ENCODE data around the gene CHD6. TPM values are rescaled to one million over a fixed set of nuclear protein-coding genes. Genes with fewer than 3 reads are reported as not detected.

The CHD6 gene, protein sequence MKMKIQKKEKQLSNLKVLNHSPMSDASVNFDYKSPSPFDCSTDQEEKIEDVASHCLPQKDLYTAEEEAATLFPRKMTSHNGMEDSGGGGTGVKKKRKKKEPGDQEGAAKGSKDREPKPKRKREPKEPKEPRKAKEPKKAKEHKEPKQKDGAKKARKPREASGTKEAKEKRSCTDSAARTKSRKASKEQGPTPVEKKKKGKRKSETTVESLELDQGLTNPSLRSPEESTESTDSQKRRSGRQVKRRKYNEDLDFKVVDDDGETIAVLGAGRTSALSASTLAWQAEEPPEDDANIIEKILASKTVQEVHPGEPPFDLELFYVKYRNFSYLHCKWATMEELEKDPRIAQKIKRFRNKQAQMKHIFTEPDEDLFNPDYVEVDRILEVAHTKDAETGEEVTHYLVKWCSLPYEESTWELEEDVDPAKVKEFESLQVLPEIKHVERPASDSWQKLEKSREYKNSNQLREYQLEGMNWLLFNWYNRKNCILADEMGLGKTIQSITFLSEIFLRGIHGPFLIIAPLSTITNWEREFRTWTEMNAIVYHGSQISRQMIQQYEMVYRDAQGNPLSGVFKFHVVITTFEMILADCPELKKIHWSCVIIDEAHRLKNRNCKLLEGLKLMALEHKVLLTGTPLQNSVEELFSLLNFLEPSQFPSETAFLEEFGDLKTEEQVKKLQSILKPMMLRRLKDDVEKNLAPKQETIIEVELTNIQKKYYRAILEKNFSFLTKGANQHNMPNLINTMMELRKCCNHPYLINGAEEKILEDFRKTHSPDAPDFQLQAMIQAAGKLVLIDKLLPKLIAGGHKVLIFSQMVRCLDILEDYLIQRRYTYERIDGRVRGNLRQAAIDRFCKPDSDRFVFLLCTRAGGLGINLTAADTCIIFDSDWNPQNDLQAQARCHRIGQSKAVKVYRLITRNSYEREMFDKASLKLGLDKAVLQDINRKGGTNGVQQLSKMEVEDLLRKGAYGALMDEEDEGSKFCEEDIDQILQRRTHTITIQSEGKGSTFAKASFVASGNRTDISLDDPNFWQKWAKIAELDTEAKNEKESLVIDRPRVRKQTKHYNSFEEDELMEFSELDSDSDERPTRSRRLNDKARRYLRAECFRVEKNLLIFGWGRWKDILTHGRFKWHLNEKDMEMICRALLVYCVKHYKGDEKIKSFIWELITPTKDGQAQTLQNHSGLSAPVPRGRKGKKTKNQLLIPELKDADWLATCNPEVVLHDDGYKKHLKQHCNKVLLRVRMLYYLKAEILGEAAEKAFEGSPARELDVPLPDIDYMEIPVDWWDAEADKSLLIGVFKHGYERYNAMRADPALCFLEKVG (N-terminal part only)
- 19.7 and 30.2 TPM in 2 replicates for total RNA-seq (2014; rRNA removed; shearing (Covaris generic))

DNA sequence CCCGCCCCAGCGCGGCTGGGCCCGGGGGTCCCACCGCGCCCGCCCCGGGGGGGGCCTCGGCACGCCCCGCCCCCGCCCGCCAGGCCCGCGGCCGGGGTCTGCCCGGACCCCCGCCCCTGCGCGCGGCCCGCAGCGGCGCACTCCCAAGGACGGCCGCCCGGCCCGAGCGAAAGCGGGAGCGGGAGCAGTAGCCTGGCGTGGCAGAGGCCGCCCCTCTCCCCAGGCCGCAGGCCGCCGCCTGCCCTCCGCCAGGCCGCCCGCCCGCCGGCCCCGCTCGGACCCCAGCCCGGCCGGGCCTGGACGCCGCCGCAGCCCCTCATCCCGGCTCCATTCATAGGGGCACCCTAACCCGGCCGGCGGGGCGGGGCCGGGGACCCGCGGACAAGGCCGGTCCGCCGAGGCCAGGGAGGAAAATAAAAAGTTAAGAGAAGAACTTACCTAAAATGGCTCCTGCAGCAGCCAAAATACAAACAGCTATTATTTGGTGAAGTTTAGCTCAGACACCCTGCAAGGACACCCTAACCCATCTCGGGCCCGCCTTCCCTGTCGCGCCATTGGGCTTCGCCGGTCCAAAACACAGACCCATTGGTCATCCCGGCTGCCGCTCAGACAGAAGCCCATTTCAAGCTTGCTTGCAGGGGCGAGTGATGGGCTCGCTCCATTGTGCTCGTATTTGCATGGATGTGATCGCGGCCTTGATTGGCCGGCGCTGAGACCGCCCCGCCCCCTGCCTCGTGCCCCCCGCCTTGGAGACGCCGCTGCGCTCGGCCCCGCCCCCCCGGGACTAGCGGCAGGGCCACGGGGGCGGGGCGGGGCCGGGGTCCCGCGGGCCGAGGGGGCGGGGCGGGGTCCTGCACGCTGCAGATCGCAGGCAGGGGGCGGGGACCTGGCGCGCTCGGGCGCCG is at the start of gene CHD6:
CHD6 (minus strand) TSS at position 476 of the 905 bp plus-strand sequence. CDS start 67,040 bp downstream, outside the sequence.
- H3K4me3 ChIP-seq (ENCODE audit: insufficient read depth, low read depth, low read length) = peak within 1 kb of the TSS; percentile 81
- no peaks in the 10 kb centered on the region for H3K36me3 ChIP-seq (replicated peaks; ENCODE audit: control insufficient read depth, insufficient read depth, low read length)
- no peaks in the 10 kb centered on the region; the same call in 1 of the 2 replicates for H3K27me3 ChIP-seq (ENCODE audit: control insufficient read depth, insufficient read depth, low read length)
- DNase-seq = peak; percentile 98

DNA sequence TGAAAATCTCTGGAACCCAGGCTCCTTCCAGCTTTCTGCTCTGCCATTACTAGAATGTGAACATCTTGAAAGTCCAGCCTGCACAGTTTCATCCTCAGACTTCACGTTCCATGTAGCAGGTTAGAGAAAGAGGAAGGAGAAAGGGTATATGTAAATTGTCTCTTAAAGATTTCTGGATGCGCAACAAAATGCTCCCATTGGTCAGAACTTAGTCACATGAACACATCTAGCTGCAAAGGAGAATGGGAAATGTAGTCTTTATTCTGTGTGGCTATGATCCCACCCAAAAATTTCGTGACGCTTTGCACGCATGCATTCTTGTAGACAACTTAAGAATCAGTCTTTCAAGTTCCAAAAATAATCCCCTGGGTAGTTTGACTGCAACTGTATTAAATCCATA is 46.4 kb upstream of the CHD6 start:
- Histone ChIP-seq H3K36me3 (replicated peaks; ENCODE audit: control insufficient read depth, insufficient read depth, low read length) (no peaks in the 10 kb centered on the region), H3K27me3 (ENCODE audit: control insufficient read depth, insufficient read depth, low read length) (no peaks in the 10 kb centered on the region), H3K4me3 (ENCODE audit: insufficient read depth, low read depth, low read length) (no peak overlapping the region)
- peak; percentile 33 for DNase-seq

DNA sequence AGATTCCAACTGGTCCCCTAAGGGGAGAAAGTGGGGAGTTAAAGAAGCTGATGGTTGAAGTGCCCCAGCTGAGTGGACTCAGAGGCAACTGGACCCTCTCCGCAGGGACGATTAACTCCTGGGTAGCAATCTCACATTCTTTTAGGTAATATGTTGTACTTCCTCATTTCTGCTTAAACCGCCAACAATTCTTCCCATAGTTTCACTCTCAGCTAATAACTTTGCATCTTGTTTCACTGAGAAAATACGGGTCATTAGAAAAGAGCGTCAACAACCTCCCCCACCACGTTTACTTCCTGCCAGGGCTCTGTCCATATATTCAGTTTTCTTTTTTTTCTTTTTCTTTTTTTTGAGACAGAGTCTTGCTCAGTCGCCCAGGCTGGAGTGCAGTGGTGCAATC is 39.5 kb upstream of the CHD6 start:
- no peak for DNase-seq
- Histone ChIP-seq H3K27me3 (ENCODE audit: control insufficient read depth, insufficient read depth, low read length) (no peaks in the 10 kb centered on the region; the same call in 1 of the 2 replicates), H3K4me3 (ENCODE audit: insufficient read depth, low read depth, low read length) (no peak overlapping the region), H3K36me3 (replicated peaks; ENCODE audit: control insufficient read depth, insufficient read depth, low read length) (no peaks in the 10 kb centered on the region)

DNA sequence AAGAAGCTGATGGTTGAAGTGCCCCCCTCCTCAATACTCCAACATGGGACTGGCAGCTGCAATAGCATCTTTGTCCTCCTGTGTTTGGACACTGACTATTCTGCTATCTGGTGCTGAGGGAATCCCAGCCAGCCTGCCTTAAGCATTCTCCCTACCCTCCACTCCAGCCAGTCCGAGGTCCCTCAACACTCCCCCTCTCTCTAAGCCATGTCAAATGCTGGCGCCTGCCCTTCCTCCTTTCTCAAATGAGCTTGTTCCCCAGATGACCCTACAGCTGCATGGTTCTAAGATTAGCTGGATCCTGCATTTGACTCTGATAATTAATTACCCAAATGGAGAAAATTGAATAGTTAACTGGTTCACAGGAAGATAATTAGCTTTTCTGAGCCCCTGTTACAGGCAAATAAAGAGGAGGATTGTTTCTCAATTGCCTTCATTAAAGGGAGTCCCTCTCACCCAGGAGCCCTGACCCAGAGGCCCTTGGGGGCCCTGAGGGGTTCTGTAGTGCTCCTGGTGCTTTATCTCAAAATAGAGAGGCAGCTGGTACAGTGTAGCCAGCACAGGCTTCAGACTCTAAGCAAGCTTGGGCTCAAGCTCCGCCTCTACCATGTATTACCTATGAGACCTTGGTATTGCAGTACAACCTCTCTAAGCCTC is 37.9 kb upstream of the CHD6 start:
- Histone ChIP-seq H3K4me3 (ENCODE audit: insufficient read depth, low read depth, low read length) (no peak overlapping the region), H3K27me3 (ENCODE audit: control insufficient read depth, insufficient read depth, low read length) (no peaks in the 10 kb centered on the region; the same call in 1 of the 2 replicates), H3K36me3 (replicated peaks; ENCODE audit: control insufficient read depth, insufficient read depth, low read length) (no peaks in the 10 kb centered on the region)

DNA sequence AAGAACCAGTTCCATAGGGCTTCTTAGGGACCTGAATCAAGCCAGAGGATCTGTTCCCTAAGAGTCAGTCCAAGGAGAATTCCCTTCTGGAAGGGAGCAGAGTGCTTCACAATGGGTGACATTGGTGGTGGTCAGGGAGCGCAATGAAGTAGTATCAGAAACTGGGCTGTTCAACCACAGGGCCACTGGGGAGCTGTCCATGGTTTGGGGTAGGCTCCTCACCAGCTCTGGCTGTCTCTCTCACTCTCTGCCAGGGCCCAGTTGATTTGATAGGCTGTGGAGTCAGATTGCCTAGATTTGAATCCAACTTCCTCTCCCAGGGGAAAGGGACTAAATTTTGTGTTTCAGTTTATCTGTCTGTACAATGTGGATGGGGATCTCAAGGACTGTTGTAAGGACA is 36.7 kb upstream of the CHD6 start:
- no peaks in the 10 kb centered on the region; the same call in 1 of the 2 replicates for H3K27me3 ChIP-seq (ENCODE audit: control insufficient read depth, insufficient read depth, low read length)
- H3K4me3 ChIP-seq (ENCODE audit: insufficient read depth, low read depth, low read length) = no peak overlapping the region
- H3K36me3 ChIP-seq (replicated peaks; ENCODE audit: control insufficient read depth, insufficient read depth, low read length) = no peaks in the 10 kb centered on the region
- DNase-seq = peak; percentile 30

More for the DNA sequence above, 37.9 kb upstream of the CHD6 start:
- DNase-seq = no peak

DNA sequence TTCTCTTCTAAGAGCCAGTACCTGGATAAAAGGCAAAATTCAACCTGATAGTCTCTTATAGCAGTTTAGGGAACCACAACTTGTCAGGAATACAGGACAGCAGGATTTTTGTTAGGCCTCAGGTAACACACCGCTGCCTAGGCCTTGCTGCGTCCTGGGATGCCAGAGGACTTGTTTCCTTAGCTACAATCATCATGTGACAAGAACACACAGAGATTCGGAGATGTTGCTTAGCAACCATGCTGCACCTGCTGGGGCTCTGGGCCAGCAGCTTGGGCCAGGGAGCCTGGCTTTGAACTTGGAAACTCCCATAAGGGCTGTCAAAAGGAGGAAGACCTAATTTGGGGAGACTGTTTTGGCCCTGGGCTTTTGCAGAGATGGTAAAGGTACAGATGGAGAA is 36.1 kb upstream of the CHD6 start:
- DNase-seq = peak; percentile 23
- Histone ChIP-seq H3K27me3 (ENCODE audit: control insufficient read depth, insufficient read depth, low read length) (no peaks in the 10 kb centered on the region; the same call in 1 of the 2 replicates), H3K36me3 (replicated peaks; ENCODE audit: control insufficient read depth, insufficient read depth, low read length) (no peaks in the 10 kb centered on the region), H3K4me3 (ENCODE audit: insufficient read depth, low read depth, low read length) (no peak overlapping the region)

DNA sequence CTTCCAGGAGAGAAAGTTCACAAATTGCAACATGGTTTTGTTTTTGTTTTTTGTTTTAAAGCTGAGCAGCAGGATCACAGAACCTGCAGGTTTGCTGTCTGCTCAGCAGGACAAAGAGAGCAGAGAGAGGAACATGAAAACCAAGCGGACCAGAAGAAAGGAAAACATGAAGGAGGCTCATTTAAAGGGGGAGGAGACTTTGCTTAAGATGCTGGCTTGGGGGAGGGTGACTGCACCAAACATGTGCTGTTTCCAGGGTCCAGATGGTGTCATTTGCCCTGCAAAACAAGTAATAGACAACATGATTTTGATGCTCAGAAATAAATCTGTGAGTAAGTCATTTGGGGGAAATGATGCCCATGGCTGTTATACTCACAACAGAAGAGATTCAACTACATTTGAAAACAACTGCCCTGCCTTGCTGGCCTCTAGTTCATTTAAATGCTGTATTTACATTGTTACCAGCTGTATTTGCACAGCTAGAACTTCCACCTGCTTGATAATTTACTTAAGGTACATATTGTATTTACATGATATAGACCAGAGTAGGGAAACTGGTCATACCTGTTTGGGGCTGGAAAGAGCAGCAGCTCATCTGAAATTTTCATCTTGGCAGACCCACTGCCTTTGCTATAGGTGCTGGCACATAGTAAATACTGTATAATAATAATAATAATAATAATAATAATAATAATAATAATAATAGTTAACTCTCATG is 32.2 kb upstream of the CHD6 start:
- DNase-seq = no peak
- H3K36me3 ChIP-seq (replicated peaks; ENCODE audit: control insufficient read depth, insufficient read depth, low read length) = no peaks in the 10 kb centered on the region
- no peaks in the 10 kb centered on the region for H3K27me3 ChIP-seq (ENCODE audit: control insufficient read depth, insufficient read depth, low read length)
- no peak overlapping the region for H3K4me3 ChIP-seq (ENCODE audit: insufficient read depth, low read depth, low read length)

DNA sequence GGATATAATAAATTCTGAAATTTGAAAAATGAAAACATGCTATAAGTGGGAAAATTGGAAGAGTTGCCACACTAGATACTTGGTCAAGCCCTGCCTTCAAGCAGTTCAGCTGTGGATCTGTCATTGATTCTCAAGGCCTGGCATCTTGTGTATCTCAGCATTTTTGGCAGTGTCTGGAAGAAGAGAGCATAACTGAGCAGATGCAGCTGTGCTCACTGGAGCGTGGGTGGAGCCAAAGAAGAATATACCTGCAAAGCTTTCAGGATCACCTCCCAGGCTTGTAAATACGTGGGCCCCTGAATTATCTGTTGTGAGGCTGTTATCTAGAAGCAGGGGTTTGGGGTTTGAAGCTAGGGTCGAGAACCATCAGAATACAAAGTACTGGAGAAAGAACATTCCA is 31.3 kb upstream of the CHD6 start:
- no peak for DNase-seq
- H3K27me3 ChIP-seq (ENCODE audit: control insufficient read depth, insufficient read depth, low read length) = no peaks in the 10 kb centered on the region
- H3K36me3 ChIP-seq (replicated peaks; ENCODE audit: control insufficient read depth, insufficient read depth, low read length) = no peaks in the 10 kb centered on the region
- no peak overlapping the region for H3K4me3 ChIP-seq (ENCODE audit: insufficient read depth, low read depth, low read length)

DNA sequence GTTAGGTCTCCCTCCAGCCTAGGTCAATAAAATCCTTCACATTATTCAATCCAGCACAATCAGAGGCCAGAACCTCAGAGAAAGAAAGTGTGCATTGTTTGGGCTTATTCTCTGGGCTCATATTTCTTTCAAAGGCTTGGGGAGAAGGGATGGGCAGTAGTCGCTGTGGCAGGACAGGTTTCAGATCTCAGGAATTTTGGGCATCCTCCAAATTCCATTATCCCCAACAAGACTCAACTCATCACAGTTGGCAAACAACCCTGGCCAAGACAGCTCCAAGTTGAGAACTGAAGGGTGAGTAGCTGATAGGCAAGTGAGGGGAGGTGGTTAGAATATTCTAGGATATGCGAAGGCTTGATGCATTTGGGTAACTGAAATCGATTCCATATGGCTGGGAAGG is 27.2 kb upstream of the CHD6 start:
- H3K36me3 ChIP-seq (replicated peaks; ENCODE audit: control insufficient read depth, insufficient read depth, low read length) = no peaks in the 10 kb centered on the region
- no peak overlapping the region for H3K4me3 ChIP-seq (ENCODE audit: insufficient read depth, low read depth, low read length)
- no peaks in the 10 kb centered on the region for H3K27me3 ChIP-seq (ENCODE audit: control insufficient read depth, insufficient read depth, low read length)
- no peak for DNase-seq

DNA sequence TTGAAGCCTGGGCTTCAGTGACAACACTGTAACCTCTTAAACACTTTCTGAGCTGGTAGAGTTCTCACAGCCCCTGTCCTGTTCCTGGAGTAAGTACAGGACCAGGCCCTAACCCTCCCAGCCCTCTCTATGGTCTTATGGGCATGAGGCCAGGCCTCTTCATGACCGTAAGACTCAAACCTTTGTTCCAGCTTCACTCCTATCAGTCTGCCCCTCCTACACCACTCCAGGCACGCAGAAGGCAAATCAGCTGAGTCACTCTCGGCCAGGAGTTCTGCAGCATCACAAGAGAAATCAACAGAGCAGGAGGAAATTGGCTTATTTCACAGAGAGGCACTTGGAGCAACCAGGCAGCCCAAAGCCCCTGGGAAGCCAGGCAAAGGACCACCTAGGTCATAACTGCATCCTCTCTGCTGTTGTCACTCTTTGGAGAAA is 25.3 kb upstream of the CHD6 start:
- H3K36me3 ChIP-seq (replicated peaks; ENCODE audit: control insufficient read depth, insufficient read depth, low read length) = no peaks in the 10 kb centered on the region
- no peak for DNase-seq
- H3K27me3 ChIP-seq (ENCODE audit: control insufficient read depth, insufficient read depth, low read length) = no peaks in the 10 kb centered on the region
- H3K4me3 ChIP-seq (ENCODE audit: insufficient read depth, low read depth, low read length) = no peak overlapping the region

DNA sequence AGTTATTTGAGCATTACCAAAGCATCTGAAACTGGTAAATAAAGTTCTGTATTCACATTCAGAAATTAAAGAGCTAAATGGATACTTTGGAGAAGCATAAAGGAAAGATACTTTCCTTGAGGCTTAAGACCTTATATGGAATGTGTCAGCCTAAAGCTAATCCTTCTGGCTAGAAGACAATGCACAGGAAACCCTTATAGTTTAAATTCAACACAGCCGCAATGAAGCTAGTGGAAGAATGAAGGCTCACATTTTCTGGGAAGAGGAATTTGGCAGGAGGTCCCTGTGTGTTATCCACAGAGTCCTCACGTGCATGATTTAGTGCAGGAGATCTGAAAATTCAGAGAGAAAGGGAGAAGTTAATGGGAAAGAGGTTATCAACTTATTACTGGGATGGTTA is 21.5 kb upstream of the CHD6 start:
- Histone ChIP-seq H3K36me3 (replicated peaks; ENCODE audit: control insufficient read depth, insufficient read depth, low read length) (no peaks in the 10 kb centered on the region), H3K4me3 (ENCODE audit: insufficient read depth, low read depth, low read length) (no peak overlapping the region), H3K27me3 (ENCODE audit: control insufficient read depth, insufficient read depth, low read length) (no peaks in the 10 kb centered on the region)
- DNase-seq = no peak

DNA sequence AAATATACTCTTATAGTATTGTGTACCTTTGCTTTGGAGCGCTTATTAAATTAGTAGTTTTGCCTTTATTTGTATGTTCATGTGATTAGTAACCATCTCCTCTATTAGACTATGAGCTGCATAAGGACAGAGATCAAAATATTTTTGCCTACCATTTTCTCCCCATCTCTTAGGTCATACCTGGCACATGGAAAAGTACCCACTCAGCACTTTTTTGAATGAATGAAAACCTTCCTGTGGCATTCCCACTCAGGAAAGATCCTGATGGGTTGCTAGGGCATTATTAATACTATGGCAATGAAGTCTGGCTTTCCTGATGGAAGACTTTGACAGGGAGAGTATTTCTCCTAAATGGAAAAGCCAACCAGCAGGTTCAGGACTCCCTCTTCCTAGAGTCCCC is 20.3 kb upstream of the CHD6 start:
- no peaks in the 10 kb centered on the region for H3K27me3 ChIP-seq (ENCODE audit: control insufficient read depth, insufficient read depth, low read length)

More for the DNA sequence above, 20.3 kb upstream of the CHD6 start:
- no peak overlapping the region for H3K4me3 ChIP-seq (ENCODE audit: insufficient read depth, low read depth, low read length)
- H3K36me3 ChIP-seq (replicated peaks; ENCODE audit: control insufficient read depth, insufficient read depth, low read length) = no peaks in the 10 kb centered on the region
- DNase-seq = no peak

Measured in H7 (cell line).